B cell (primary cell): Measurements from ENCODE around the gene TAF5L. TPM values are rescaled to one million over a fixed set of nuclear protein-coding genes. Genes with fewer than 3 reads are reported as not detected.

Experiments used
- ATAC-seq: fragments of 200-7000 bp; cut with Tn5 transposase; one replicate; pipeline ENCODE4 v1.10.0; 2021; ENCODE audit warnings: low read depth, mild to moderate bottlenecking, moderate number of reproducible peaks, moderate library complexity
- CTCF ChIA-PET: fragments of 350-600 bp; sonication (Branson Sonifier 250); formaldehyde crosslinking; loops from one replicate; lab custom pipeline; 2021; ENCODE audit warnings: antibody characterized with exemption, inconsistent platforms; lab: Charles Lee
- POLR2A ChIA-PET: fragments of 350-600 bp; sonication (Branson Sonifier 250); formaldehyde crosslinking; loops from one replicate; lab custom pipeline; 2021; ENCODE audit warnings: antibody characterized with exemption; lab: Charles Lee
- DNase-seq: peaks from one replicate; pipeline ENCODE4 v3.0.0; 2013
- H2AFZ ChIP-seq: 2 replicates; pipeline ENCODE4 v1.6.1; 2012; ENCODE audit warnings: mild to moderate bottlenecking, low read depth, low read length; ENCODE audit not compliant: insufficient read depth, poor library complexity, severe bottlenecking
- H3K27ac ChIP-seq, 2 donors: 1 replicate in 1 of 2; 2 replicates in 1 of 2; pipeline ENCODE4 v1.5.1; 2012 to 2013; ENCODE audit warnings: low read length in 2 of 2, mild to moderate bottlenecking in 2 of 2, moderate library complexity in 1 of 2
- H3K27me3 ChIP-seq, 4 experiments: fragments of 200-600 bp in 1 of 4; sonication (generic) in 1 of 4; replicated peaks in 1 of 4; 1 replicate in 2 of 4; 2 replicates in 2 of 4; pipeline versions ENCODE4 v1.6.1 to v1.7.0; 2013 to 2016; ENCODE audit warnings: low read length in 3 of 4, mild to moderate bottlenecking in 2 of 4, mixed read lengths in 1 of 4, moderate library complexity in 1 of 4; ENCODE audit not compliant: insufficient read depth in 4 of 4, control insufficient read depth in 3 of 4; ENCODE audit errors: control extremely low read depth in 1 of 4
- H3K36me3 ChIP-seq, 2 experiments: replicated peaks in 1 of 2; 1 replicate in 1 of 2; 2 replicates in 1 of 2; pipeline versions ENCODE4 v1.6.1 to v1.7.1; 2013; ENCODE audit warnings: low read length in 1 of 2; ENCODE audit not compliant: insufficient read depth in 2 of 2, control insufficient read depth in 1 of 2; ENCODE audit errors: control extremely low read depth in 1 of 2, extremely low read depth in 1 of 2
- H3K4me1 ChIP-seq, 2 donors: fragments of 200-600 bp in 1 of 2; sonication (generic) in 1 of 2; 1 replicate in 1 of 2; 2 replicates in 1 of 2; pipeline versions ENCODE4 v1.5.1 to v1.6.1; 2013 to 2017; ENCODE audit warnings: low read length in 2 of 2; ENCODE audit not compliant: control insufficient read depth in 2 of 2, insufficient read depth in 2 of 2
- H3K4me2 ChIP-seq: replicated peaks from 2 replicates; pipeline ENCODE3; 2012; ENCODE audit warnings: mild to moderate bottlenecking, low read depth, low read length; ENCODE audit not compliant: poor library complexity, severe bottlenecking
- H3K4me3 ChIP-seq, 5 experiments: fragments of 200-600 bp in 1 of 5; sonication (generic) in 1 of 5; 1 replicate in 3 of 5; 2 replicates in 2 of 5; pipeline versions ENCODE4 v1.5.1 to v1.7.0; 2011 to 2016; ENCODE audit warnings: low read length in 4 of 5, mild to moderate bottlenecking in 4 of 5, low read depth in 2 of 5, control low read depth in 1 of 5, moderate library complexity in 1 of 5; ENCODE audit not compliant: insufficient read depth in 1 of 5; ENCODE audit errors: control extremely low read depth in 1 of 5, extremely low read depth in 1 of 5
- H3K79me2 ChIP-seq: fragments of 200-600 bp; sonication (generic); one replicate; pipeline ENCODE4 v1.6.0; 2016; ENCODE audit warnings: low read length; ENCODE audit not compliant: control insufficient read depth, insufficient read depth
- H3K9ac ChIP-seq: fragments of 200-600 bp; sonication (generic); 2 replicates; pipeline ENCODE4 v1.6.1; 2017; ENCODE audit warnings: mild to moderate bottlenecking, low read length, moderate library complexity
- H3K9me3 ChIP-seq, 3 donors: one replicate each; pipeline versions ENCODE4 v1.6.1 to v1.7.1; 2013; ENCODE audit warnings: low read length in 2 of 3; ENCODE audit not compliant: control insufficient read depth in 2 of 3, insufficient read depth in 1 of 3; ENCODE audit errors: control extremely low read depth in 1 of 3
- H4K20me1 ChIP-seq: 2 replicates; pipeline ENCODE4 v1.6.0; 2012; ENCODE audit warnings: mild to moderate bottlenecking, low read length; ENCODE audit not compliant: insufficient read depth, control insufficient read depth, poor library complexity, severe bottlenecking
- H3K27ac Mint-ChIP-seq: one replicate; pipeline ENCODE4 v1.8.0; 2021; ENCODE audit warnings: mixed read lengths
- H3K27me3 Mint-ChIP-seq: one replicate; pipeline ENCODE4 v1.8.0; 2021; ENCODE audit warnings: mixed read lengths
- H3K4me1 Mint-ChIP-seq: one replicate; pipeline ENCODE4 v1.8.0; 2021; ENCODE audit warnings: mixed read lengths
- H3K4me3 Mint-ChIP-seq: one replicate; pipeline ENCODE4 v1.8.0; 2021; ENCODE audit warnings: mixed read lengths
- H3K9me3 Mint-ChIP-seq: one replicate; pipeline ENCODE4 v1.8.0; 2022; ENCODE audit warnings: mixed read lengths; ENCODE audit not compliant: insufficient read depth
- CTCF ChIP-seq: fragments of 200-600 bp; IDR thresholded peaks from one replicate; pipeline ENCODE4 v1.8.0; 2022; ENCODE audit warnings: antibody characterized with exemption, mild to moderate bottlenecking
- EZH2 ChIP-seq: IDR thresholded peaks from 2 replicates; pipeline ENCODE4 v1.6.1; 2012; ENCODE audit warnings: borderline replicate concordance, low read depth, mild to moderate bottlenecking, moderate library complexity, low read length; ENCODE audit not compliant: insufficient read depth, poor library complexity, severe bottlenecking
- WGBS: methylation state at CpG from one replicate; pipeline ENCODE4 v1.1.5; 2013; ENCODE audit warnings: missing lambda C conversion rate; ENCODE audit not compliant: insufficient coverage; 5-methylcytosine and 5-hydroxymethylcytosine counted together
- intact Hi-C: fragments of 100-400 bp; cut with micrococcal nuclease; formaldehyde crosslinking; loops from one replicate; pipeline ENCODE4 v1.10.0; 2022
- polyA plus RNA-seq: library from polyadenylated mRNA; depleted of rRNA; stranded (reverse); fragments of >200 nt; gene quantifications from 2 replicates; pipeline ENCODE4 v1.2.3, GENCODE V29; 2012
- total RNA-seq, 2 donors: library from RNA; stranded (reverse); fragments of 120-200 nt in 1 of 2; gene quantifications; 1 replicate in 1 of 2; 2 replicates in 1 of 2; pipeline versions ENCODE4 v1.2.3 to v1.2.4, GENCODE V29; 2013 to 2022

Gene TAF5L
- total and polyA plus RNA-seq, 2 donors (not counting 1 experiment from before 2014, with no cell fraction given): 15.7 to 24.0 TPM

GRCh38 chr1:229669333-229669732, 43.4 kb upstream of the TAF5L start:
- Mint-ChIP-seq H3K27me3 (no peaks in the 10 kb centered on the region), H3K9me3 (no peaks in the 10 kb centered on the region), H3K27ac (no peak overlapping the region), H3K4me1 (no peaks in the 10 kb centered on the region), H3K4me3 (no peak overlapping the region)
- POLR2A ChIA-PET: no interaction called here
- intact Hi-C loops: no loop called here
- no peaks in the 10 kb centered on the region for H3K27me3 ChIP-seq
- no peak for ATAC-seq
- no peaks in the 10 kb centered on the region for H3K79me2 ChIP-seq
- WGBS: 100% methylated on average over 2 of the region's 4 CpGs
- no peak overlapping the region for H3K9ac ChIP-seq
- no peaks in the 10 kb centered on the region for H3K9me3 ChIP-seq
- DNase-seq: no peak
- H4K20me1 ChIP-seq: no peaks in the 10 kb centered on the region
- no peak overlapping the region for H3K4me3 ChIP-seq
- no peak overlapping the region for H3K4me2 ChIP-seq
- CTCF ChIA-PET: no interaction called here
- H2AFZ ChIP-seq: no peak overlapping the region
- no peaks in the 10 kb centered on the region for H3K36me3 ChIP-seq
- peaks cover 7% of the 10 kb centered on the region in 2 donors for H3K4me1 ChIP-seq
- TF ChIP-seq CTCF (no peak), EZH2 (no peak)
- no peak overlapping the region for H3K27ac ChIP-seq

- Mint-ChIP-seq H3K4me1 (peaks cover 2% of the 10 kb centered on the region), H3K27ac (peak overlapping the region; percentile 13), H3K9me3 (no peaks in the 10 kb centered on the region), H3K4me3 (no peak overlapping the region), H3K27me3 (no peaks in the 10 kb centered on the region)
- no peaks in the 10 kb centered on the region for H3K79me2 ChIP-seq
- H3K36me3 ChIP-seq: no peaks in the 10 kb centered on the region
- H2AFZ ChIP-seq: no peak overlapping the region
- POLR2A ChIA-PET: no interaction called here
- H3K27ac ChIP-seq: no peak overlapping the region
- no peaks in the 10 kb centered on the region for H4K20me1 ChIP-seq
- CTCF ChIA-PET: interaction anchor here (2.1 kb wide), 1 partner anchor 500 kb away, joined by 8 read pairs; no protein-coding TSS in a partner anchor
- H3K4me3 ChIP-seq: no peak overlapping the region
- DNase-seq (no peak), ATAC-seq (no peak)
- H3K27me3 ChIP-seq: no peaks in the 10 kb centered on the region
- no peak overlapping the region for H3K4me2 ChIP-seq
- no peak overlapping the region for H3K9ac ChIP-seq
- H3K9me3 ChIP-seq: no peaks in the 10 kb centered on the region
- intact Hi-C loops: no loop called here
- WGBS: 100% methylated on average over 2 of the region's 4 CpGs
- TF ChIP-seq CTCF (no peak), EZH2 (no peak)
- H3K4me1 ChIP-seq: peaks cover 16 to 17% of the 10 kb centered on the region in 2 donors
These were observed 40.7 kb upstream of the TAF5L start for GRCh38 chr1:229666585-229666984.
